GM10266 (cell line): Measurements from ENCODE around the gene ATIC.

ENCODE experiments used
- DNase-seq: peaks from one replicate; pipeline ENCODE4 v3.0.0; 2012; ENCODE audit errors: extremely low spot score
- CTCF ChIP-seq: IDR thresholded peaks from 2 replicates; pipeline ENCODE4 v1.5.1; 2012; ENCODE audit warnings: mild to moderate bottlenecking, low read depth; ENCODE audit not compliant: control insufficient read depth, insufficient read depth; ENCODE audit errors: missing control alignments

Gene ATIC

GRCh38 chr2:215370112-215370965 lies 58.5 kb downstream of the ATIC start:
- TF ChIP-seq CTCF: no peak

GRCh38 chr2:215371915-215372897 lies 60.3 kb downstream of the ATIC start:
- TF ChIP-seq CTCF: no peak
- DNase-seq: no peak

More at GRCh38 chr2:215370112-215370965, 58.5 kb downstream of the ATIC start:
- DNase-seq: no peak

- TF ChIP-seq CTCF: no peak
- DNase-seq: no peak
Observed at GRCh38 chr2:215372968-215373649, 61.2 kb downstream of the ATIC start.

GRCh38 chr2:215374002-215374401 lies 62.1 kb downstream of the ATIC start:
- no peak for DNase-seq
- TF ChIP-seq CTCF: no peak

GRCh38 chr2:215374642-215375466 lies 63.0 kb downstream of the ATIC start:
- no peak for DNase-seq
- no peak for TF ChIP-seq CTCF

GRCh38 chr2:215375467-215375830 lies 63.6 kb downstream of the ATIC start:
- TF ChIP-seq CTCF: no peak
- no peak for DNase-seq
